ENCODE measurements around the gene ATXN7. TPM values are rescaled to one million over a fixed set of nuclear protein-coding genes. Genes with fewer than 3 reads are reported as not detected.

ATXN7 gene
- total and polyA plus RNA-seq, 5 donors from 2014 or later = 20.0 to 249 (median 25.3) TPM

Other genes starting within 250 kb of the ATXN7 start
- not detected for gene SNTN, start 211.2 kb upstream of the ATXN7 start, total RNA-seq
- not detected for gene SNTN, start 211.2 kb upstream of the ATXN7 start, polyA plus RNA-seq
- not detected for gene C3orf49, start 44.6 kb upstream of the ATXN7 start, total RNA-seq
- gene C3orf49, start 44.6 kb upstream of the ATXN7 start, polyA plus RNA-seq = not detected
- 37.3 TPM for gene THOC7, start 62 bp upstream of the ATXN7 start, total RNA-seq
- gene THOC7, start 62 bp upstream of the ATXN7 start, polyA plus RNA-seq = 10 to 100 TPM; 73.8 to 96.7 (median 85.4) TPM
- gene SCAANT1, start 48.5 kb downstream of the ATXN7 start, total RNA-seq = 4.7 TPM
- not detected for gene SCAANT1, start 48.5 kb downstream of the ATXN7 start, polyA plus RNA-seq
- 86.7 TPM for gene PSMD6, start 159.6 kb downstream of the ATXN7 start, total RNA-seq
- gene PSMD6, start 159.6 kb downstream of the ATXN7 start, polyA plus RNA-seq = 100 to 1,000 TPM; 119 to 139 (median 124) TPM